ENCODE results near the gene RALY. TPM values are rescaled to one million over a fixed set of nuclear protein-coding genes. Genes with fewer than 3 reads are reported as not detected.

RALY gene
- total RNA-seq, 1 donor = 67.4 TPM

DNA sequence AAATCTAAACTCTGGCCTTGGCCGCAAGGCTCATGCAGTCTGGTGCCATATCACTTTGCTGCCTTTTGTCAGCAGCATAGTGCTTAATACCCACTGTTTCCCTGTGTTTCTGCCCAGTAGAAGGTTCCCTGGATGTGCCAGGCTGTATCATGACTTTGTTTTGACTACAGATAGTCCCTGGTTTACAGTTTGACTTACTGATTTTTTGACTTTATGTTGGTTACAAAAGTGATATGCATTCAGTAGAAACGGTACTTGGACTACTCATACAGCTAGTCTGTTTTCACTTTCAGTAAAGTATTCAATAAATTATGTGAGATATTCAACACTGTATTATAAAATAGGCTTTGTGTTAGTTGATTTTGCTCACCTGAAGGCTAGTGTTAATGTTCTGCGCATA, 19.0 kb downstream of the RALY start:
- no peak for DNase-seq (ENCODE audit: low read depth)
- TF ChIP-seq, protein P1, sequence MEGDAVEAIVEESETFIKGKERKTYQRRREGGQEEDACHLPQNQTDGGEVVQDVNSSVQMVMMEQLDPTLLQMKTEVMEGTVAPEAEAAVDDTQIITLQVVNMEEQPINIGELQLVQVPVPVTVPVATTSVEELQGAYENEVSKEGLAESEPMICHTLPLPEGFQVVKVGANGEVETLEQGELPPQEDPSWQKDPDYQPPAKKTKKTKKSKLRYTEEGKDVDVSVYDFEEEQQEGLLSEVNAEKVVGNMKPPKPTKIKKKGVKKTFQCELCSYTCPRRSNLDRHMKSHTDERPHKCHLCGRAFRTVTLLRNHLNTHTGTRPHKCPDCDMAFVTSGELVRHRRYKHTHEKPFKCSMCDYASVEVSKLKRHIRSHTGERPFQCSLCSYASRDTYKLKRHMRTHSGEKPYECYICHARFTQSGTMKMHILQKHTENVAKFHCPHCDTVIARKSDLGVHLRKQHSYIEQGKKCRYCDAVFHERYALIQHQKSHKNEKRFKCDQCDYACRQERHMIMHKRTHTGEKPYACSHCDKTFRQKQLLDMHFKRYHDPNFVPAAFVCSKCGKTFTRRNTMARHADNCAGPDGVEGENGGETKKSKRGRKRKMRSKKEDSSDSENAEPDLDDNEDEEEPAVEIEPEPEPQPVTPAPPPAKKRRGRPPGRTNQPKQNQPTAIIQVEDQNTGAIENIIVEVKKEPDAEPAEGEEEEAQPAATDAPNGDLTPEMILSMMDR (IDR thresholded peaks at IDR 0.05; ENCODE audit: insufficient read depth, low read length) = no peak
- H3K4me3 ChIP-seq (ENCODE audit: low read depth, low read length) = no peak overlapping the region

DNA sequence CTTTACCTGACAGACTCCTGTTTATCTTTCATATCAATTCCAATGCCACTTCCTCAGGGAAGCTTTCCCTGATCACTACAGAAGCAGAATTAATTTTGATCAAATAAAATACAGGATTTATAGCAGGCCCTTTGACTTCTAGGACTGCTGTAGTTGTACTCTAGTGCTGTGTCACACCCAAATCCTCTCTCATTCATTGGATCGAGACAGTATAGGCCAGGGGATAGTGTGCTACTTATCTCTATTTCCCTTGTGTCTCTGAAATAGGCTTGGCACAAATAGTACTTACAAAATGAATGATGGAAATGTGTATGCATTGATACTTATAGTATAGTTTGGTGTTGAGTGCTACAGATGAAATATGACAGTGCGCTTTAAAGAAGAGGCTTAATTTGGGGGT, 19.8 kb downstream of the RALY start:
- TF ChIP-seq, protein P1 (IDR thresholded peaks at IDR 0.05; ENCODE audit: insufficient read depth, low read length) = no peak
- no peak overlapping the region for H3K4me3 ChIP-seq (ENCODE audit: low read depth, low read length)
- DNase-seq (ENCODE audit: low read depth) = no peak

- TF ChIP-seq, protein P1 (IDR thresholded peaks at IDR 0.05; ENCODE audit: insufficient read depth, low read length) = no peak
- no peak for DNase-seq (ENCODE audit: low read depth)
- no peak overlapping the region for H3K4me3 ChIP-seq (ENCODE audit: low read depth, low read length)
Observed at GRCh38 chr20:34014878-34015277, 21.2 kb downstream of the RALY start.

DNA sequence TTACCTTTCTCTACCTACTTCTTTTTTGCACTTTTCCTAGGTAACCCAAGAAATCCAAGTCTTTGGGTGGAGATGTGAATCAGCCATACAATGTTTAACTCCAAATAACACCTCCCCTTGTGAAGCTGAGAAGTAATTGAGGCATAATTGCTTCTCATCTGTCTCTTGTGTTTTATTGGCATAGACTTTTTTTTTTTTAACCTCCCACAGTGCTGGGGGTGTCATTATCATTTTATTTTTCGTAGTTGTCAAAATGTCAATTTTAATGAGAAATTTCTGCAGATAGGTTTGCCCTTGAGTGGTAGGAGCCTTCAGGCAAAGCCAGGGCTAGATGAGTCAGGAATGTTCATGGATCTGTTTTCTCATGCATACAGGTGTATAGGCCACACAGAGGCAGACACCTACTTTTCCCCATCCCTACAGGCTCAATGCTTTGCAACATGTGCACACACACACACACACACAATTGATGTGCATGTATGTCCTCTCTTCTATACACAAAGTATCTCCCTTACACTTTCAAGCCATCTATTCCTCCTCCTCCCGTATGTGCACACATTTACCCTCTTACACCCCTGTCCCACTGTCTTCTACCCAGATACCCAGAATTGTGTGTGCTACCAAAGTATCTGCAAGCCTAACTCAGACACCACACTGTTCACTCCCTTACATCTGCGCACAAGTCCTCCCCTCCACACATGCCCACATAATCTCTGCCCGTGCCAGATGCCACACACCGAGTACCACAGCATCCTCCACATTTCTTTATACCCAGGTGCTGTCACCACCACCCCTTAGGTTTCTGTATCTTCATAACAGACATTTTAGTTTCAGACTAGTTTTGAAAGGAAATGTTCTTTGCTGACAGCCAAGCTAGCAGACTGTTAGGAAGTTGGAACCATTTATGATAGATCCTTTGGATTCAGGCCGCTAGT, 22.0 kb downstream of the RALY start:
- no peak for DNase-seq (ENCODE audit: low read depth)
- H3K4me3 ChIP-seq (ENCODE audit: low read depth, low read length) = no peak overlapping the region
- TF ChIP-seq, protein P1 (IDR thresholded peaks at IDR 0.05; ENCODE audit: insufficient read depth, low read length) = no peak

GRCh38 chr20:34016736-34017135, 23.0 kb downstream of the RALY start:
- TF ChIP-seq, protein P1 (IDR thresholded peaks at IDR 0.05; ENCODE audit: insufficient read depth, low read length) = no peak
- no peak overlapping the region for H3K4me3 ChIP-seq (ENCODE audit: low read depth, low read length)
- no peak for DNase-seq (ENCODE audit: low read depth)

DNA sequence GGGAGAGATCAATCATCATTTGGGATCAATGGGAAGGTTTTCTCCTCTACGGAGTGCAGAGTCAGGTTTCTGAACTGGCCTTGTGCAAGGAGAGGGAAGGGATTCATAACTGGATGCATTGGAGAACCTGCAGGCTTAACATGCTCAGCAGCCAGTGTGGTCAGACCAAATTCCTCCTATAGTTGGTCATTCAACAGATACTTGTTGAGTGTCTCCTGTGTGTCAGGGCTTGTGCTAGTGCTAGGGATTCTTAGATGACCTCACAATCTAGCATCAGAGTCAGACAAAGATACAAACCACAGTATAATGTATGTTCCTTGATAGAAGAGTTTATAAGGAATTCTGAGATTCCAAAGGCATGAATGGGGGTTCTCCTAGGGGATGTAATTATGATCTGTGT, 23.9 kb downstream of the RALY start:
- H3K4me3 ChIP-seq (ENCODE audit: low read depth, low read length) = no peak overlapping the region
- TF ChIP-seq, protein P1 (IDR thresholded peaks at IDR 0.05; ENCODE audit: insufficient read depth, low read length) = no peak
- DNase-seq (ENCODE audit: low read depth) = peak; percentile 67

All from fibroblast of the aortic adventitia (primary cell).